ENCODE measurements around the gene BRD2. TPM values are rescaled to one million over a fixed set of nuclear protein-coding genes. Genes with fewer than 3 reads are reported as not detected.

The BRD2 gene
- total RNA-seq, 2 donors from 2014 or later: 99.1 to 171 TPM

DNA sequence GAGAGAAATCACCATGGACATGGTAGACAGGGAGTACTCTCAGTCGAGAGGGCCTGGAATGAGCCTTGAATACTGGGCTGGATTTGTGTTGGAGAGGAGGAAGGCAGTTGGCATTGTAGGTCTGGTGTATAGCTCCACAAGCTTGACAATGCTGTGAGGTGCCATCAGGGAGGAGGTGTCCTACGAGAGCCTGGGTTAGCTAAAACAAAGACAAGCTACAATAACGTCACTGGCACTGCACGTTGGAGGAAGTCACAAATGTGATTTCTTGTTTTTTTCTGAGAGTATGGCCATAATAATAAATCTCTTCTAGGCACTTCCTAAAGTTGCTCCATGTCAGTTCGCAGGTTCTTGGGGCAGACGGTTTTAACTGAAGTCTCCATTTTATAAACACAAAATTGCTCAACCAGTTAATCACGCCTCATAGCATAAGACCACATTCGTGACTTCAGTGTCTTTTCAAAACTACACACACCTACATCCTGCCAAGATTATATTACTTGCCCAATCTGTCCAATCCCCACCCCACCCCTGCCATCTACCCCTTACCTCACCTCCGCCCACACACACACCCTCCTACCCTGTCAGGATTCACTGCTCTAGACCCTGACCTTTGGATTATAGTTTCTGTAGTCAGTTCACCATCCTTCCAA, 23.2 kb upstream of the BRD2 start:
- intact Hi-C loops (cut with DNase I): loop anchor here (5.0 kb wide), 1 partner anchor 58 kb away; no protein-coding TSS in a partner anchor

GRCh38 chr6:32945953-32946352, 22.4 kb upstream of the BRD2 start:
- H3K27ac ChIP-seq: peak overlapping the region in 1 of 4 donors; percentile 72
- H3K36me3 ChIP-seq (replicated peaks in 1 of 2; ENCODE audit: insufficient read depth in 1 of 2, low read depth in 2 of 2): no peaks in the 10 kb centered on the region
- no peaks in the 10 kb centered on the region for H3K4me1 ChIP-seq
- TF ChIP-seq CTCF (IDR thresholded peaks at IDR 0.05) (no peak), POLR2A (IDR thresholded peaks at IDR 0.05) (no peak)
- ATAC-seq (no peak), DNase-seq (no peak)
- no peaks in the 10 kb centered on the region for H3K27me3 ChIP-seq
- intact Hi-C loops (cut with DNase I): loop anchor here (5.0 kb wide), 1 partner anchor 59 kb away; no protein-coding TSS in a partner anchor
- no peaks in the 10 kb centered on the region for H3K9me3 ChIP-seq
- H3K4me3 ChIP-seq: no peak overlapping the region

More for the DNA sequence above, 23.2 kb upstream of the BRD2 start:
- H3K27ac ChIP-seq: peak overlapping the region in 1 of 4 donors; percentile 72
- 67 to 82% methylated on average over 9 of the region's 9 CpGs for WGBS, 2 donors
- H3K4me3 ChIP-seq: no peak overlapping the region
- TF ChIP-seq CTCF (IDR thresholded peaks at IDR 0.05) (no peak), POLR2A (IDR thresholded peaks at IDR 0.05) (no peak)
- ATAC-seq (no peak), DNase-seq (peak in 1 of 4 donors; percentile 43)
- no peaks in the 10 kb centered on the region for H3K27me3 ChIP-seq
- H3K4me1 ChIP-seq: peaks cover 5% of the 10 kb centered on the region
- H3K36me3 ChIP-seq (replicated peaks in 1 of 2; ENCODE audit: insufficient read depth in 1 of 2, low read depth in 2 of 2): no peaks in the 10 kb centered on the region
- H3K9me3 ChIP-seq: no peaks in the 10 kb centered on the region

DNA sequence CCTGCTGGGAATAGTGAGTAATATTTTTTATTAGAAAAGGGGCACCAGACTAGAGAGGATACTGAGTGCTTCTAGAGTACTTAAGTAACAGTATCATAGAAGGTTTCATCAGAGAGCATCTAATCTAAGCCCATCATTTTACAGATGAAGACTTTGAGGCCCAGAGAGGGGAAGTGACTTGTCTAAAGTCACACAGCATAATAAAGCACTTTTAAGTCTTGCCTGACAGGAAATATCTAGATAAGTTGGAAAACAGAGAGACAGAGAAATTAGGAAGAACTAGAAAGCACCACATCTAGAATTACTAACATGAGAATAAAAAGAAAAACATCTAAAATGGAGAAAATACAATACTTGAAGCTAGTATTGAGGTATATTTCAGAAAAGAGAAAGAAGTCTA, 21.5 kb upstream of the BRD2 start:
- TF ChIP-seq CTCF (IDR thresholded peaks at IDR 0.05) (no peak), POLR2A (IDR thresholded peaks at IDR 0.05) (no peak)
- H3K9me3 ChIP-seq: no peaks in the 10 kb centered on the region
- DNase-seq (no peak), ATAC-seq (no peak)
- no peaks in the 10 kb centered on the region for H3K4me1 ChIP-seq
- H3K4me3 ChIP-seq: no peak overlapping the region
- H3K27me3 ChIP-seq: no peaks in the 10 kb centered on the region
- no peak overlapping the region for H3K27ac ChIP-seq
- intact Hi-C loops (cut with DNase I): loop anchor here (5.0 kb wide), 1 partner anchor 60 kb away; no protein-coding TSS in a partner anchor
- no peaks in the 10 kb centered on the region for H3K36me3 ChIP-seq (replicated peaks in 1 of 2; ENCODE audit: insufficient read depth in 1 of 2, low read depth in 2 of 2)

- TF ChIP-seq CTCF (IDR thresholded peaks at IDR 0.05) (peak; percentile 59 to 91 (median 83)), POLR2A (IDR thresholded peaks at IDR 0.05) (no peak)
- Histone ChIP-seq H3K4me3 (no peak overlapping the region), H3K36me3 (replicated peaks in 1 of 2; ENCODE audit: insufficient read depth in 1 of 2, low read depth in 2 of 2) (no peaks in the 10 kb centered on the region), H3K4me1 (peaks cover 4% of the 10 kb centered on the region), H3K27ac (no peak overlapping the region), H3K27me3 (no peaks in the 10 kb centered on the region), H3K9me3 (no peaks in the 10 kb centered on the region)
- DNase-seq: peak; percentile 61 to 76 (median 70)
- intact Hi-C loops (cut with DNase I): loop anchor here (5.0 kb wide), 1 partner anchor 61 kb away; no protein-coding TSS in a partner anchor
- ATAC-seq: peak; percentile 80
- WGBS, 2 donors: 56 to 62% methylated on average over 11 of the region's 11 CpGs
These were observed 20.6 kb upstream of the BRD2 start for GRCh38 chr6:32947552-32948465.

Measured in body of pancreas (tissue), 4 donors.